ENCODE data around the gene TMEM203. TPM values are rescaled to one million over a fixed set of nuclear protein-coding genes. Genes with fewer than 3 reads are reported as not detected.

Gene TMEM203
- total RNA-seq, 2 donors from 2014 or later: 35.7 to 43.5 TPM

DNA sequence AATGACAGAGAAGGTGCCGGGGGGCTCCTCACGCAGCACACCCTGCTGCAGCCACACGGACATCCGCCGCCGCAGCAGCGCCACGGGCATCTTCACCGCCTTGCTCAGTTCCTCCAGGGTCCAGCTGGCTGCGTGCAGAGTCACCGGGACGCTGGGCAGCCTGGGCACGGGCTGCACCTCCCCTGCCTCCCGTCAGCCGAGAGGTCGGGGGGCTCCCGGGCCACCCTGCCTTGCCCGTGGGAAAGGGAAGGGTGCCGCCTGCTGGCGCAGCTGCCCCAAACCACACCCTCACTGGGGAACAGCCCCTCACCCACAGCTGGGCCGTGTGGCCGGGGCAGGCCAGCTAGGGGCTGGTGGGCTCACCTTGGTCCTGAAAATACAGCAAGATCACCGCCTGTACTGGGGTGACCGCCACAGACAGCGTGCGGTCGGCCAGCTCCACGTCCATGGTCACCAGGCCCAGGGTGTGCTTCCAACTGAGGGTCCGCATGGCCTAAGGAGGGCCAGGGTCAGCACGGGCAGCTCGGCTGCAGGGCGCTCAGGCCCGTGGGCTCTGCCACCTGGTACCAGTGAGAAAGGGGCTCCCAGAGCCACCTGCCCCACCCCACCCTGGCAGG, 30.0 kb downstream of the TMEM203 start:
- no peak for DNase-seq
- no peaks in the 10 kb centered on the region for H3K36me3 ChIP-seq
- no peaks in the 10 kb centered on the region for H3K9me3 ChIP-seq
- H3K4me1 ChIP-seq: peaks cover 4% of the 10 kb centered on the region
- TF ChIP-seq, protein P1, sequence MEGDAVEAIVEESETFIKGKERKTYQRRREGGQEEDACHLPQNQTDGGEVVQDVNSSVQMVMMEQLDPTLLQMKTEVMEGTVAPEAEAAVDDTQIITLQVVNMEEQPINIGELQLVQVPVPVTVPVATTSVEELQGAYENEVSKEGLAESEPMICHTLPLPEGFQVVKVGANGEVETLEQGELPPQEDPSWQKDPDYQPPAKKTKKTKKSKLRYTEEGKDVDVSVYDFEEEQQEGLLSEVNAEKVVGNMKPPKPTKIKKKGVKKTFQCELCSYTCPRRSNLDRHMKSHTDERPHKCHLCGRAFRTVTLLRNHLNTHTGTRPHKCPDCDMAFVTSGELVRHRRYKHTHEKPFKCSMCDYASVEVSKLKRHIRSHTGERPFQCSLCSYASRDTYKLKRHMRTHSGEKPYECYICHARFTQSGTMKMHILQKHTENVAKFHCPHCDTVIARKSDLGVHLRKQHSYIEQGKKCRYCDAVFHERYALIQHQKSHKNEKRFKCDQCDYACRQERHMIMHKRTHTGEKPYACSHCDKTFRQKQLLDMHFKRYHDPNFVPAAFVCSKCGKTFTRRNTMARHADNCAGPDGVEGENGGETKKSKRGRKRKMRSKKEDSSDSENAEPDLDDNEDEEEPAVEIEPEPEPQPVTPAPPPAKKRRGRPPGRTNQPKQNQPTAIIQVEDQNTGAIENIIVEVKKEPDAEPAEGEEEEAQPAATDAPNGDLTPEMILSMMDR (IDR thresholded peaks at IDR 0.05): no peak
- no peak overlapping the region for H3K4me3 ChIP-seq
- intact Hi-C loops (cut with DNase I): no loop called here
- H3K27me3 ChIP-seq: peaks cover 13% of the 10 kb centered on the region
- no peak overlapping the region for H3K27ac ChIP-seq
- no peak overlapping the region for H3K9ac ChIP-seq (ENCODE audit: low read depth in 2 of 2, low read length in 2 of 2)

DNA sequence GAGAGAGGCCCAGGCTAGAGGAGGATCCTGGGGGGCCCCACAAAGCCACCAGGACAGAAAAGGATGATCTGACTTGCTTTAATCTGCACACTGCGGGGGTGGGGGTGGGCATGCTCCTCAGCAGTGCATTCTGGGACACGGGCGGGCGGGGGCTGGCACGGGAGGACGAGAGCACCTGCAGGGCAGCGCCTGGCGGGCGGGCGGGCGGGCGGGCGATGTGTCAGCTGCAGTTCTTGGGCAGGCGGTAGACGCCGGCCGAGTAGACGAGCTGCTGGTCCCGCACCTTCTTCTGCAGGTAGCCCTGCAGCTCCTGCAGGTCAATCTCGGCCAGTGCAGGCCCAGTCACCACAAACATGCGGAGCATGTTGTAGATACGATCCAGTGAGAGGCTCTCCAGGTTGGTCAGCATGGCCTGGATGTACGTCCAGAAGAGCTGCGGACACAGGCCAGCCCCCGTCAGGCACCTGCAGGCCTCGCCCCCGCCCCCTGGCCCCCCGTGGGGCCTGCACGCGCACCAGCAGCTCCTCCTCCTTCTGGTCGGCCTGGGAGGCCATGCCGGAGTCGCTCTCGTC, 30.6 kb downstream of the TMEM203 start:
- Histone ChIP-seq H3K36me3 (no peaks in the 10 kb centered on the region), H3K9me3 (no peaks in the 10 kb centered on the region), H3K27me3 (peaks cover 20% of the 10 kb centered on the region), H3K9ac (ENCODE audit: low read depth in 2 of 2, low read length in 2 of 2) (no peak overlapping the region), H3K4me1 (peaks cover 9% of the 10 kb centered on the region), H3K4me3 (no peak overlapping the region), H3K27ac (no peak overlapping the region)
- TF ChIP-seq, protein P1 (IDR thresholded peaks at IDR 0.05): no peak
- DNase-seq: no peak
- intact Hi-C loops (cut with DNase I): no loop called here

DNA sequence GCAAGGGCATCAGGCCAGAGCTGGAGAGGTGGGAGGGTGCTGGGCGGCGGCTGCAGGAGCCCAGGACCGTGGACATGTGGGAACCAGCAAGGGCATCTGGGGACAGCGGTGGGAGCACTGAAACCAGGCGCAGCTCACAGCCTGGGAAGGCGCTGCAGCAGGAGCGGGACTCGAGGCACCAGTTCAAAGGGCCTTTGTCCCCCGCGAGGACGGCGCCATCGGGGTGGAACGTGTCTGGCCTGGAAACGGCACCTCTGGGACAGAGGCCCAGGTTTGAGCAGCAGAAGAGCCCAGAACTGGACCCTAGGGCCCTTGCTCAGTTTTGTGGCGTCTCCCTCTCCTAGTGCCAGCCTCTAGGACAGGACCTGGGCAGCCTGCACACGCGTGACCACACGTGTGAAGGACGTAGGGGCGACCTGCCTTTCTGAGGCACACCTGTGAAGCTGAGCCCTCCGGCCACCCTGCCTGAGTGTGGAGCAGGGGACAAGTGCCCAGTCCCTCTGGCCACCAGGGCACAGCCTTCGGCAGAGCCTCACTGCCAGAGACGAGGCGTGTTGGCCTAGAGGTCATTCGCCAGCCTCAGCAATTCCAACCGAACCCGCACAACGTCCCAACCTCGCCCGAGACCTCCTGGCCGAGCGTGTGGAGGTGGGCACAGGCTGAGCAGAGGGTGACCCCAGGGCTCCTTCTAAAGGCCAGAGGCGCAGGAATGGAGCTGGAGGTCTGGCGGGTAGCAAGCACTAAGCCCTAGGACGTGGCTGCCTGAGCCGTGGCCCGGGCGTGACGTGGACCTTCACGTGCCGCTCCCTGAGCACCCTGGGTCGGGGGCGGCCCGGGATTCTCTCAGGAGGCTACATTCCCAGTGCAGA, 31.4 kb downstream of the TMEM203 start:
- Histone ChIP-seq H3K9ac (ENCODE audit: low read depth in 2 of 2, low read length in 2 of 2) (peak overlapping the region in 1 of 2 donors; percentile 26), H3K9me3 (no peaks in the 10 kb centered on the region), H3K4me1 (peaks cover 11% of the 10 kb centered on the region), H3K36me3 (no peaks in the 10 kb centered on the region), H3K4me3 (no peak overlapping the region), H3K27ac (peak overlapping the region; percentile 32), H3K27me3 (peaks cover 27% of the 10 kb centered on the region)
- TF ChIP-seq, protein P1 (IDR thresholded peaks at IDR 0.05): no peak
- DNase-seq: no peak
- intact Hi-C loops (cut with DNase I): no loop called here

DNA sequence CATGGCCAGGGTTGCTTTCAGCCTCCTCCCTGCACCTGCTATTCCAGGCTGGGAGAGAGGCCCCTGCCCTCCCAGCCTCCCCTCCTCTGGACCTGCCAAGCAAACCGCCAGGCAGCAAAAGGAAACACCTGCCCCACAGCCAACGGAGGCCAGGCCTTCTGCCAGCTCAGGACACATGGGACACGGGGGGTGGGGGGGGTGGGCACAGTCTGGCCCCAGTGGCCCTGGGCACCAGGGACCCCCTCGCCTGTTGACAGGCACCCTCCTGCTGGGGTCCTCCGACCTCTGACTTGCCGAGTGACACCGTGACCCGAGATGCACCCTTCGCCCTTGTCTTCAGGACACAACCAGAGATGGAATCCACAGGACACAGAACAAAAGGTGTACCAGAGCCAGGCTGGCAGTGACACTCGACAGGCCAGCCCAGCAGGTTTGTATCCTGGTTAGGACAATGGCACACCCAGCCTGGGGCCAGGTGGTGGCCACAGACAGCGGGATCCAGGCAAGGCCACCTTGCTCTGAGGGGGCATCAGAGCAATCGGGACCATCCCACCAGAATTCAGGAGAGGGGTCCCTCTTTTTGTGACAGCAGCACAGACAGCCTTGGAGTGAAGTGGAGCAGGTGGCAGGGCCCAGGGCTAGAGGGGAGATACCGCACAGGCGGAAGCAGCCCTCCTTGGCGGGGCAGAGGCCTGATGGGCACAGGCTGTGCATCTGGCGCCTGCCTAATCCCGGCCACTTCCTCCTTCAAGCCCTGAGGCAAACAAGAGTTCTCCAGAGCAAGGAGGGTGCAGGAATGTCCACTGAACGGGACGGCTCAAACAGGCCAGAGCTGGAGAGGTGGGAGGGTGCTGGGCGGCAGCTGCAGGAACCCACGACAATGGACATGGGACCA, 32.3 kb downstream of the TMEM203 start:
- H3K9ac ChIP-seq (ENCODE audit: low read depth in 2 of 2, low read length in 2 of 2): peak overlapping the region in 1 of 2 donors; percentile 9
- peak overlapping the region; percentile 32 for H3K27ac ChIP-seq
- no peaks in the 10 kb centered on the region for H3K9me3 ChIP-seq
- no peaks in the 10 kb centered on the region for H3K36me3 ChIP-seq
- H3K4me3 ChIP-seq: no peak overlapping the region
- peak; percentile 43 for DNase-seq
- intact Hi-C loops (cut with DNase I): no loop called here
- H3K4me1 ChIP-seq: peaks cover 14% of the 10 kb centered on the region
- TF ChIP-seq, protein P1 (IDR thresholded peaks at IDR 0.05): no peak
- H3K27me3 ChIP-seq: peaks cover 35% of the 10 kb centered on the region
